HepG2 (cell line): ENCODE results near the gene STRADA. TPM values are rescaled to one million over a fixed set of nuclear protein-coding genes. Genes with fewer than 3 reads are reported as not detected.

ENCODE experiments used
- AGO1 ChIP-seq: fragments of 200-400 bp; formaldehyde crosslinking; IDR thresholded peaks from 2 replicates; pipeline ENCODE4 v1.6.1; 2017; ENCODE audit warnings: mild to moderate bottlenecking, low read depth, low read length, moderate library complexity; ENCODE audit not compliant: poor library complexity, severe bottlenecking
- FOXO1 ChIP-seq: sonication (generic); formaldehyde crosslinking; IDR thresholded peaks from 2 replicates; pipeline ENCODE4 v1.4.0; 2020; ENCODE audit warnings: missing genetic modification reagents
- MAZ ChIP-seq, 2 experiments: sonication (generic) in 1 of 2; formaldehyde crosslinking in 1 of 2; IDR thresholded peaks; 2 replicates each; pipeline versions ENCODE4 v1.5.0 to v1.6.1; 2012 to 2020; ENCODE audit warnings: low read depth in 2 of 2, mild to moderate bottlenecking in 2 of 2, borderline replicate concordance in 1 of 2, improper control_type of control experiment in 1 of 2, low read length in 1 of 2, missing genetic modification reagents in 1 of 2, moderate library complexity in 1 of 2
- NR2C2 ChIP-seq: sonication (generic); formaldehyde crosslinking; IDR thresholded peaks from 2 replicates; pipeline ENCODE4 v1.4.0; 2020; ENCODE audit warnings: missing genetic modification reagents, mild to moderate bottlenecking, moderate library complexity, borderline replicate concordance
- PHF21A ChIP-seq: sonication (generic); formaldehyde crosslinking; IDR thresholded peaks from 2 replicates; pipeline ENCODE4 v1.5.0; 2020; ENCODE audit warnings: mild to moderate bottlenecking, missing genetic modification reagents
- POLR2AphosphoS2 ChIP-seq: IDR thresholded peaks from 2 replicates; pipeline ENCODE4 v1.6.1; 2011; ENCODE audit warnings: low read depth, low read length, improper control_type of control experiment
- RARG ChIP-seq: sonication (generic); formaldehyde crosslinking; IDR thresholded peaks from 2 replicates; pipeline ENCODE4 v1.4.0; 2020; ENCODE audit warnings: low read depth, mild to moderate bottlenecking, missing genetic modification reagents
- SATB2 ChIP-seq: sonication (generic); formaldehyde crosslinking; IDR thresholded peaks from 2 replicates; pipeline ENCODE4 v1.5.0; 2020; ENCODE audit warnings: missing genetic modification reagents
- ZNF44 ChIP-seq: sonication (generic); formaldehyde crosslinking; IDR thresholded peaks from 2 replicates; pipeline ENCODE4 v1.5.1; 2020; ENCODE audit warnings: mild to moderate bottlenecking, missing genetic modification reagents
- ZNF556 ChIP-seq: sonication (generic); formaldehyde crosslinking; IDR thresholded peaks from 2 replicates; pipeline ENCODE4 v1.4.0; 2020; ENCODE audit warnings: mild to moderate bottlenecking, missing genetic modification reagents, borderline replicate concordance
- ZNF607 ChIP-seq: sonication (generic); formaldehyde crosslinking; IDR thresholded peaks from 2 replicates; pipeline ENCODE4 v1.5.1; 2020; ENCODE audit warnings: missing genetic modification reagents, mild to moderate bottlenecking, borderline replicate concordance
- ZNF678 ChIP-seq: sonication (generic); formaldehyde crosslinking; IDR thresholded peaks from 2 replicates; pipeline ENCODE4 v1.4.0; 2020; ENCODE audit warnings: mild to moderate bottlenecking, missing genetic modification reagents
- polyA plus RNA-seq, 8 experiments: library from polyadenylated mRNA; depleted of rRNA in 3 of 8; stranded (reverse) in 7 of 8; unstranded in 1 of 8; fragments of >200 nt; fragmentation: Illumina TruSeq in 4 of 8; extraction: Trizol in 4 of 8; gene quantifications; 2 replicates each; pipeline versions ENCODE4 v1.2.1 to v1.2.3, GENCODE V29; 2011 to 2016; ENCODE audit warnings: low read depth in 4 of 8, missing spikeins in 1 of 8, mixed read lengths in 1 of 8; ENCODE audit not compliant: insufficient read depth in 1 of 8
- total RNA-seq, 5 experiments: library from RNA; depleted of rRNA; stranded (reverse); fragments of >200 nt; fragmentation: Illumina TruSeq; extraction: Trizol; gene quantifications; 2 replicates each; pipeline ENCODE4 v1.2.3, GENCODE V29; 2016; ENCODE audit warnings: low read depth in 1 of 5
- TF ChIP-seq, protein P1 (sequence below): sonication (generic); formaldehyde crosslinking; IDR thresholded peaks from 2 replicates; pipeline ENCODE4 v1.5.1; 2020; ENCODE audit warnings: mild to moderate bottlenecking, missing genetic modification reagents, moderate library complexity
- TF ChIP-seq, protein P2 (sequence below): sonication (generic); formaldehyde crosslinking; IDR thresholded peaks from 2 replicates; pipeline ENCODE4 v1.4.0; 2020; ENCODE audit warnings: missing genetic modification reagents
- TF ChIP-seq, protein P3 (sequence below): sonication (generic); formaldehyde crosslinking; IDR thresholded peaks from 2 replicates; pipeline ENCODE4 v1.4.0; 2020; ENCODE audit warnings: missing genetic modification reagents
- TF ChIP-seq, protein P4 (sequence below): sonication (generic); formaldehyde crosslinking; IDR thresholded peaks from 2 replicates; pipeline ENCODE4 v1.9.0; 2021; ENCODE audit warnings: missing genetic modification reagents, mild to moderate bottlenecking, borderline replicate concordance

STRADA gene
- total and polyA plus RNA-seq, 2 of the 13 experiments (the other 11 are each of a cell fraction or from before 2014, with no cell fraction given): 17.6 to 17.9 TPM

DNA sequence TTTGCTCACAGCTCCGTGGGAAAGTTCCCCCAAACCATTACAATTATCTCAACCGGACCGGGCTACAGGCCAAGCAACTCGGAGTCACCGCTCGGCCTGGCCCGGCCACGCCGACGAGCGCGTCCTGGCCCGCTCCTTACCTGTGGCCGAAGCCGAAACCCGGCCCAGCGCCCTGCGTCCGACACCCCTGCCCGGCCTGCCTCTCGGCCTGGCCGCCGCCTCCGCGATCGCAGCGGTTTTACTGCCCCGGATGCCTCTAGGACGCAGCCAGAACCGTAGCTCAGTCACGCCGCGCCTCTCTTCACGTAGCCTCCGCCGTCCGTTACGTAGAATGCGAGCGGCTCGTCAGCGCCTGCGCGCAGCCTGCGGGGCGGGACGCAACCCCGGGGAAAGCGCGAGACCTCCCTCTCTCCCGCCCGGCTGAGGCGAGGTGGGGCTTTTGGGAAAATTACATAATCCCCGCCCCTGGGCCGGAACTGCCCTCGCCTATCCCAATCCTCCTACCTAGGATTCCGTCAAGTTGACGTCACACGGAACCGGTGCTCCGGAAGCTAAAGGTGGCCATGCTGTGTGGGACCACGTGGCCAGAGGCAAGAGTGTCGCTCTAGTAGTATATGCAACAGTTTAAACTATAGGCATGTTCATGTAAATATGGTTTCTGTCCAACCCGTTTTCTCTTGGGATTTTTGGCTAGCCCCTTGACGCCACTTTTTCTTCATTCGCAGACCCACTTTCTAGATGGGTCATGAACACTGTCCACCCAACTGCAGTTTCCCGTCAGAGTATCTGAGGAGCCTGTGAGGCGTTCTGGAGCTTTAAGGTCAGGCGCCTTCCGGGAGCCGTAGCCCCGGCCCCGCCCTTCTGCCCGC is 31.9 kb upstream of the STRADA start, which contains the start of gene CCDC47 (continued):
- TF ChIP-seq POLR2AphosphoS2 (peak; percentile 69; the same call in 1 of the 2 replicates), AGO1 (peak; percentile 98), RARG (CRISPR knock-in tag) (peak; percentile 85; the same call in 1 of the 2 replicates), ZNF678 (no peak), MAZ (IDR thresholded peaks at IDR 0.05; ENCODE audit: borderline replicate concordance, low read depth, low read length) (peak; percentile 86), MAZ (CRISPR knock-in tag; IDR thresholded peaks at IDR 0.05; ENCODE audit: low read depth) (peak; percentile 95), SATB2 (CRISPR knock-in tag) (peak; percentile 71; the same call in 1 of the 2 replicates), ZNF44 (CRISPR knock-in tag) (peak; percentile 95), ZNF607 (peak; percentile 39; the same call in 1 of the 2 replicates), NR2C2 (CRISPR knock-in tag) (peak; percentile 100), PHF21A (CRISPR knock-in tag) (peak; percentile 93), FOXO1 (CRISPR knock-in tag) (peak; percentile 62), ZNF556 (peak; percentile 92)
- TF ChIP-seq, protein P1, sequence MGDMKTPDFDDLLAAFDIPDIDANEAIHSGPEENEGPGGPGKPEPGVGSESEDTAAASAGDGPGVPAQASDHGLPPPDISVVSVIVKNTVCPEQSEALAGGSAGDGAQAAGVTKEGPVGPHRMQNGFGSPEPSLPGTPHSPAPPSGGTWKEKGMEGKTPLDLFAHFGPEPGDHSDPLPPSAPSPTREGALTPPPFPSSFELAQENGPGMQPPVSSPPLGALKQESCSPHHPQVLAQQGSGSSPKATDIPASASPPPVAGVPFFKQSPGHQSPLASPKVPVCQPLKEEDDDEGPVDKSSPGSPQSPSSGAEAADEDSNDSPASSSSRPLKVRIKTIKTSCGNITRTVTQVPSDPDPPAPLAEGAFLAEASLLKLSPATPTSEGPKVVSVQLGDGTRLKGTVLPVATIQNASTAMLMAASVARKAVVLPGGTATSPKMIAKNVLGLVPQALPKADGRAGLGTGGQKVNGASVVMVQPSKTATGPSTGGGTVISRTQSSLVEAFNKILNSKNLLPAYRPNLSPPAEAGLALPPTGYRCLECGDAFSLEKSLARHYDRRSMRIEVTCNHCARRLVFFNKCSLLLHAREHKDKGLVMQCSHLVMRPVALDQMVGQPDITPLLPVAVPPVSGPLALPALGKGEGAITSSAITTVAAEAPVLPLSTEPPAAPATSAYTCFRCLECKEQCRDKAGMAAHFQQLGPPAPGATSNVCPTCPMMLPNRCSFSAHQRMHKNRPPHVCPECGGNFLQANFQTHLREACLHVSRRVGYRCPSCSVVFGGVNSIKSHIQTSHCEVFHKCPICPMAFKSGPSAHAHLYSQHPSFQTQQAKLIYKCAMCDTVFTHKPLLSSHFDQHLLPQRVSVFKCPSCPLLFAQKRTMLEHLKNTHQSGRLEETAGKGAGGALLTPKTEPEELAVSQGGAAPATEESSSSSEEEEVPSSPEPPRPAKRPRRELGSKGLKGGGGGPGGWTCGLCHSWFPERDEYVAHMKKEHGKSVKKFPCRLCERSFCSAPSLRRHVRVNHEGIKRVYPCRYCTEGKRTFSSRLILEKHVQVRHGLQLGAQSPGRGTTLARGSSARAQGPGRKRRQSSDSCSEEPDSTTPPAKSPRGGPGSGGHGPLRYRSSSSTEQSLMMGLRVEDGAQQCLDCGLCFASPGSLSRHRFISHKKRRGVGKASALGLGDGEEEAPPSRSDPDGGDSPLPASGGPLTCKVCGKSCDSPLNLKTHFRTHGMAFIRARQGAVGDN (CRISPR knock-in tag): peak; percentile 96
- TF ChIP-seq, protein P2, sequence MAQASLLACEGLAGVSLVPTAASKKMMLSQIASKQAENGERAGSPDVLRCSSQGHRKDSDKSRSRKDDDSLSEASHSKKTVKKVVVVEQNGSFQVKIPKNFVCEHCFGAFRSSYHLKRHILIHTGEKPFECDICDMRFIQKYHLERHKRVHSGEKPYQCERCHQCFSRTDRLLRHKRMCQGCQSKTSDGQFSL: 0 out of 2 replicates have a peak, but pooled peaks have one; percentile 38
- TF ChIP-seq, protein P3, sequence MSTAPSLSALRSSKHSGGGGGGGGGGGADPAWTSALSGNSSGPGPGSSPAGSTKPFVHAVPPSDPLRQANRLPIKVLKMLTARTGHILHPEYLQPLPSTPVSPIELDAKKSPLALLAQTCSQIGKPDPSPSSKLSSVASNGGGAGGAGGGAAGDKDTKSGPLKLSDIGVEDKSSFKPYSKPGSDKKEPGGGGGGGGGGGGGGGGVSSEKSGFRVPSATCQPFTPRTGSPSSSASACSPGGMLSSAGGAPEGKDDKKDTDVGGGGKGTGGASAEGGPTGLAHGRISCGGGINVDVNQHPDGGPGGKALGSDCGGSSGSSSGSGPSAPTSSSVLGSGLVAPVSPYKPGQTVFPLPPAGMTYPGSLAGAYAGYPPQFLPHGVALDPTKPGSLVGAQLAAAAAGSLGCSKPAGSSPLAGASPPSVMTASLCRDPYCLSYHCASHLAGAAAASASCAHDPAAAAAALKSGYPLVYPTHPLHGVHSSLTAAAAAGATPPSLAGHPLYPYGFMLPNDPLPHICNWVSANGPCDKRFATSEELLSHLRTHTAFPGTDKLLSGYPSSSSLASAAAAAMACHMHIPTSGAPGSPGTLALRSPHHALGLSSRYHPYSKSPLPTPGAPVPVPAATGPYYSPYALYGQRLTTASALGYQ (CRISPR knock-in tag): peak; percentile 81; the same call in 1 of the 2 replicates
- TF ChIP-seq, protein P4, sequence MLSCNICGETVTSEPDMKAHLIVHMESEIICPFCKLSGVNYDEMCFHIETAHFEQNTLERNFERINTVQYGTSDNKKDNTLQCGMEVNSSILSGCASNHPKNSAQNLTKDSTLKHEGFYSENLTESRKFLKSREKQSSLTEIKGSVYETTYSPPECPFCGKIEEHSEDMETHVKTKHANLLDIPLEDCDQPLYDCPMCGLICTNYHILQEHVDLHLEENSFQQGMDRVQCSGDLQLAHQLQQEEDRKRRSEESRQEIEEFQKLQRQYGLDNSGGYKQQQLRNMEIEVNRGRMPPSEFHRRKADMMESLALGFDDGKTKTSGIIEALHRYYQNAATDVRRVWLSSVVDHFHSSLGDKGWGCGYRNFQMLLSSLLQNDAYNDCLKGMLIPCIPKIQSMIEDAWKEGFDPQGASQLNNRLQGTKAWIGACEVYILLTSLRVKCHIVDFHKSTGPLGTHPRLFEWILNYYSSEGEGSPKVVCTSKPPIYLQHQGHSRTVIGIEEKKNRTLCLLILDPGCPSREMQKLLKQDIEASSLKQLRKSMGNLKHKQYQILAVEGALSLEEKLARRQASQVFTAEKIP (CRISPR knock-in tag): no peak
